PC-9 (cell line): Measurements from ENCODE around the gene SPATA45. TPM values are rescaled to one million over a fixed set of nuclear protein-coding genes. Genes with fewer than 3 reads are reported as not detected.

Source experiments
- BruUV-seq: library from RNA; stranded (reverse); fragments of 400-500 nt; replicated peaks from 2 replicates; lab custom pipeline; 2021; lab: Mats Ljungman, UMichigan
- CTCF ChIA-PET: fragments of 300-600 bp; sonication (Branson Sonifier 250); formaldehyde crosslinking; loops from one replicate; lab custom pipeline; 2022; ENCODE audit warnings: antibody characterized with exemption; lab: Charles Lee
- POLR2A ChIA-PET: fragments of 300-600 bp; sonication (Branson Sonifier 250); formaldehyde crosslinking; loops from one replicate; lab custom pipeline; 2022; ENCODE audit warnings: antibody characterized with exemption; ENCODE audit not compliant: unreplicated experiment; lab: Charles Lee
- DNase-seq, 2 experiments: peaks; one replicate each; pipeline versions ENCODE4 v3.0.0 to v3.0.0-alpha.2; 2015 to 2022; ENCODE audit warnings: mixed read lengths in 1 of 2
- H2AFZ ChIP-seq: fragments of 200-600 bp; sonication (generic); 2 replicates; pipeline ENCODE4 v1.8.1; 2017; ENCODE audit warnings: antibody characterized with exemption
- H3F3A ChIP-seq: fragments of 200-600 bp; sonication (generic); 2 replicates; pipeline ENCODE4 v1.8.1; 2017; ENCODE audit warnings: antibody characterized with exemption, mild to moderate bottlenecking, low read depth; ENCODE audit not compliant: insufficient read depth
- H3K27ac ChIP-seq: fragments of 200-600 bp; sonication (generic); 2 replicates; pipeline ENCODE4 v1.6.1; 2016; ENCODE audit warnings: mixed run types
- H3K27me3 ChIP-seq: fragments of 200-600 bp; sonication (generic); 2 replicates; pipeline ENCODE4 v1.6.1; 2016; ENCODE audit warnings: low read depth, mixed run types; ENCODE audit not compliant: insufficient read depth
- H3K36me3 ChIP-seq: fragments of 200-600 bp; sonication (generic); 2 replicates; pipeline ENCODE4 v1.6.1; 2016; ENCODE audit warnings: low read depth, mixed run types
- H3K4me1 ChIP-seq: fragments of 200-600 bp; sonication (generic); replicated peaks from 2 replicates; pipeline ENCODE4 v1.6.1; 2016; ENCODE audit warnings: mixed run types; ENCODE audit not compliant: insufficient read depth
- H3K4me2 ChIP-seq: fragments of 200-600 bp; sonication (generic); 2 replicates; pipeline ENCODE4 v1.6.1; 2017; ENCODE audit warnings: mixed run types
- H3K4me3 ChIP-seq: fragments of 200-600 bp; sonication (generic); 2 replicates; pipeline ENCODE4 v1.6.1; 2016; ENCODE audit warnings: mixed run types
- H3K79me2 ChIP-seq: fragments of 200-600 bp; sonication (generic); 2 replicates; pipeline ENCODE4 v1.6.1; 2017; ENCODE audit warnings: low read depth, mixed run types
- H3K9me2 ChIP-seq: fragments of 200-600 bp; sonication (generic); 2 replicates; pipeline ENCODE4 v1.8.1; 2017; ENCODE audit warnings: mild to moderate bottlenecking; ENCODE audit not compliant: insufficient read depth
- H3K9me3 ChIP-seq: fragments of 200-600 bp; sonication (generic); 2 replicates; pipeline ENCODE4 v1.8.1; 2016; ENCODE audit warnings: low read depth; ENCODE audit not compliant: insufficient read depth
- H4K20me1 ChIP-seq: fragments of 200-600 bp; sonication (generic); 2 replicates; pipeline ENCODE4 v1.8.1; 2017; ENCODE audit not compliant: insufficient read depth
- EZH2 ChIP-seq: fragments of 200-600 bp; sonication (generic); IDR thresholded peaks from 2 replicates; pipeline ENCODE4 v1.8.0; 2017; ENCODE audit warnings: antibody characterized with exemption, low read depth
- intact Hi-C: fragments of 100-400 bp; cut with micrococcal nuclease; formaldehyde crosslinking; loops from one replicate; pipeline ENCODE4 v1.10.0; 2022; ENCODE audit not compliant: unreplicated experiment
- total RNA-seq: library from RNA; stranded (reverse); gene quantifications from 2 replicates; pipeline ENCODE4 v1.2.3, GENCODE V29; 2021
- TF ChIP-seq, protein P1 (sequence below): fragments of 200-600 bp; sonication (generic); conservative IDR thresholded peaks from 2 replicates; pipeline ENCODE4 v1.6.1; 2017; ENCODE audit warnings: mixed run types, antibody characterized with exemption, mild to moderate bottlenecking, moderate library complexity

The SPATA45 gene
- total RNA-seq, 1 experiment from 2014 or later, result not detected

DNA sequence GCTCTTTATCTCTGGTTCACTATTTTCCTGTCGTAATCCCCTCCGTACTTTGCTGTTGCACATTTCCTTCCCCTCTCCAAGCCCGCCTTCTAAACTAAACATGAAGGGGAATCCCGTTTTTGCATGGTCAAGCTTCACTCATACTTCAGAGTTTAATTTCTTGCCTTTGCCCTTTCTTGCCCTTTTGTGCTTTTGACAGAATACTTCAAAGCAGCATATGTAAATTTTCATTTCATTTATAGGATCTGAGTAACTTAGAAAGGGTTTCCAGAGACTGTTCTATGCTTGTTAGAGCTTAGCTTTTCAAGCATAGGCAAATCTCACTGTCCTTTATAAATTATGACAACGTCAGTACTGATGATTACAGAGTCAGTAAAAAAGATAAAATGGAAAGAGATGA lies 27.7 kb downstream of the SPATA45 start:
- no peak overlapping the region for H2AFZ ChIP-seq
- H3F3A ChIP-seq, result no peaks in the 10 kb centered on the region
- no peak for DNase-seq
- H3K9me2 ChIP-seq, result no peaks in the 10 kb centered on the region
- no peaks in the 10 kb centered on the region for H4K20me1 ChIP-seq
- no peak overlapping the region for H3K4me3 ChIP-seq
- H3K4me2 ChIP-seq, result no peak overlapping the region
- no peaks in the 10 kb centered on the region for H3K4me1 ChIP-seq
- H3K9me3 ChIP-seq, result peaks cover 5% of the 10 kb centered on the region; the same call in 1 of the 2 replicates
- ChIA-PET POLR2A (no interaction called here), CTCF (no interaction called here)
- intact Hi-C loops, result no loop called here
- H3K27me3 ChIP-seq, result no peaks in the 10 kb centered on the region
- H3K79me2 ChIP-seq, result no peaks in the 10 kb centered on the region
- BruUV-seq, result no TSS peak
- TF ChIP-seq, protein P1, sequence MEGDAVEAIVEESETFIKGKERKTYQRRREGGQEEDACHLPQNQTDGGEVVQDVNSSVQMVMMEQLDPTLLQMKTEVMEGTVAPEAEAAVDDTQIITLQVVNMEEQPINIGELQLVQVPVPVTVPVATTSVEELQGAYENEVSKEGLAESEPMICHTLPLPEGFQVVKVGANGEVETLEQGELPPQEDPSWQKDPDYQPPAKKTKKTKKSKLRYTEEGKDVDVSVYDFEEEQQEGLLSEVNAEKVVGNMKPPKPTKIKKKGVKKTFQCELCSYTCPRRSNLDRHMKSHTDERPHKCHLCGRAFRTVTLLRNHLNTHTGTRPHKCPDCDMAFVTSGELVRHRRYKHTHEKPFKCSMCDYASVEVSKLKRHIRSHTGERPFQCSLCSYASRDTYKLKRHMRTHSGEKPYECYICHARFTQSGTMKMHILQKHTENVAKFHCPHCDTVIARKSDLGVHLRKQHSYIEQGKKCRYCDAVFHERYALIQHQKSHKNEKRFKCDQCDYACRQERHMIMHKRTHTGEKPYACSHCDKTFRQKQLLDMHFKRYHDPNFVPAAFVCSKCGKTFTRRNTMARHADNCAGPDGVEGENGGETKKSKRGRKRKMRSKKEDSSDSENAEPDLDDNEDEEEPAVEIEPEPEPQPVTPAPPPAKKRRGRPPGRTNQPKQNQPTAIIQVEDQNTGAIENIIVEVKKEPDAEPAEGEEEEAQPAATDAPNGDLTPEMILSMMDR, result no peak
- TF ChIP-seq EZH2, result no peak
- no peaks in the 10 kb centered on the region for H3K36me3 ChIP-seq
- no peak overlapping the region for H3K27ac ChIP-seq

DNA sequence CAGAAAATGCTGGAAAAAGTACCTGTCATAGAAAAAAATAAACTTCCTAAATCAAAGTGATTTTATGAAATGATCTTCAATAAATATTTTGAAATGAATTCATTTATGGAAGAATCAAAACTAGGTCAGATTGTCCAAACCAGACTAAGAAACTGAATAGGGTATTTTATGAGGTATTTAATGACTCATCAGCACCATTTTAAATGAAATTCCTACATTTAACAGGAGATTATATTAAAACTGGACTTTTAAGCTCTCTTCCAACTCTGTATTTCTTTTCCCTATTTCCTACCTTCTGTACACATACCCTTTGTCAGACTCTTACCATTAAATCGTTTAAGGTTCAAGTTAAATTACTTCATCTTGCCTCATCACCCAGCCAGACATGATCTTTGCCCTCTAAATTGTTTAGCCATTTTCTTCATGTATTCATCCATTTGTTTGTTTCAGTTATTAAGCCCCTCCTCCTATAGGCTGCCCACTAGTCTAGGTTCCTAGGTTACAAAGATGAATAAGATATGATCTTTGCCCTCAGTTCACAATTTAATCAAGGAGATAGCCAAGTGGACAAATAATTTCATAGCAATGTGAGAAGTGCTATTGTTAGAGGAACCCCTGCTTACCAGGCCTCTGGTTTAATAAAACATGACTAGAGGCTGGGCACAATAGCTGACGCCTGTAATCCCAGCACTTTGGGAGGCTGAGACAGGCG lies 30.7 kb downstream of the SPATA45 start:
- no peaks in the 10 kb centered on the region for H3K9me2 ChIP-seq
- H3K4me2 ChIP-seq, result no peak overlapping the region
- CTCF ChIA-PET, result no interaction called here

DNA sequence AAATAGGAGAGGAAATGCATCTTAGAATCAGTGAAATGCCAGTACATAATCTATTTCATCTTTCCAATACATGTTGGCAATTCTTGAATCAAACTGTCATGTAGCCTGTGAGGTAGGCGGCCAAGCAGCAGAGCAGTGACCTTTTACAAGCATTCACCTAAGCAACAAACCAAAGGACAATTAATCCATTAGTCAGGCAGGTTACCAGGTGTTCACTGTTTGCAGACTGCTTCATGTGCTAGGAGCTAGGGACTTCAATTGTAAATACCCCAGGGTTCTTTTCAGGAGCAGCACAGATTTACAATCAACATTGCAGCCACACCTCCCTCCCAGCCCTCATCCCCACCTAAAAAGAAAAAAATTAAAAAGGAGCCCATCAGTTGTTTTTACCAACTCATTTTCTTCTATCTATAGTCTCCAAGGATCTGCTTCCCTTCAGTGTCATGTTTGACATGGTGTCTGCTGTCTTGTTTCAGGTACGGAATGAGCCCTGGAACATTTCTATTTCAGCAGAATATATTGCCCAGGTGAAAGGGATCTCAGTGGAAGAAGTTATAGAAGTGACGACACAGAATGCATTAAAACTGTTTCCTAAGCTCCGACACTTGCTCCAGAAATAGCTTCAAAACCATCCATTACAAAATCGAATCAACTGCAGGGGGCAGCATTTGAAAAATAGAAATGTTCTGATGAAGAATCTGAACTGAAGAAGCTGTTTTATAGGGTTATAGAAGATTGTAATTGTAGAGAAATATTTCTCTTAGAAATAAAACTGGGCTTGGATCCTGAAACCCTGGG lies 32.7 kb downstream of the SPATA45 start:
- POLR2A ChIA-PET, result no interaction called here
- intact Hi-C loops, result no loop called here
- H3K27me3 ChIP-seq, result no peaks in the 10 kb centered on the region

More for the DNA sequence above, 30.7 kb downstream of the SPATA45 start:
- intact Hi-C loops, result no loop called here
- BruUV-seq, result no TSS peak
- Histone ChIP-seq H3K4me1 (no peaks in the 10 kb centered on the region), H3K27me3 (no peaks in the 10 kb centered on the region), H3K27ac (no peak overlapping the region), H3K36me3 (no peaks in the 10 kb centered on the region), H3K79me2 (no peaks in the 10 kb centered on the region), H4K20me1 (no peaks in the 10 kb centered on the region), H3K4me3 (no peak overlapping the region), H3F3A (no peaks in the 10 kb centered on the region), H3K9me3 (no peaks in the 10 kb centered on the region), H2AFZ (no peak overlapping the region)
- DNase-seq, result no peak
- POLR2A ChIA-PET, result no interaction called here
- TF ChIP-seq EZH2, result no peak
- TF ChIP-seq, protein P1, result no peak

More for the DNA sequence above, 32.7 kb downstream of the SPATA45 start:
- TF ChIP-seq EZH2, result no peak
- TF ChIP-seq, protein P1, result no peak; the same call in 1 of the 2 replicates
- H3K79me2 ChIP-seq, result no peaks in the 10 kb centered on the region
- BruUV-seq, result no TSS peak
- H3F3A ChIP-seq, result no peaks in the 10 kb centered on the region
- no peaks in the 10 kb centered on the region for H3K9me2 ChIP-seq
- no peak overlapping the region for H3K4me2 ChIP-seq
- H3K9me3 ChIP-seq, result no peaks in the 10 kb centered on the region
- H3K27ac ChIP-seq, result no peak overlapping the region
- no peak for DNase-seq
- CTCF ChIA-PET, result interaction anchor here (0.6 to 0.8 kb wide), 2 partner anchors 64 to 488 kb away, joined by 3 read pairs; no protein-coding TSS in a partner anchor
- no peaks in the 10 kb centered on the region for H3K4me1 ChIP-seq
- no peak overlapping the region for H3K4me3 ChIP-seq
- no peaks in the 10 kb centered on the region for H4K20me1 ChIP-seq
- H2AFZ ChIP-seq, result no peak overlapping the region
- no peaks in the 10 kb centered on the region for H3K36me3 ChIP-seq
